ENCODE results near the gene DENND2D.

- TF ChIP-seq POLR2A (IDR thresholded peaks at IDR 0.05; ENCODE audit: low read depth, low read length): no peak
- no peak for TF ChIP-seq EZH2 (IDR thresholded peaks at IDR 0.05; ENCODE audit: borderline replicate concordance, low read depth, low read length, severe bottlenecking)
- TF ChIP-seq CTCF (IDR thresholded peaks at IDR 0.05; ENCODE audit: extremely low read depth in 1 of 2, insufficient read depth in 1 of 2, low read depth in 1 of 2, low read length in 2 of 2): no peak
- no peak for TF ChIP-seq MAX (IDR thresholded peaks at IDR 0.05; ENCODE audit: insufficient read depth, insufficient read length)
- TF ChIP-seq GATA2 (IDR thresholded peaks at IDR 0.05; ENCODE audit: insufficient read depth, insufficient read length, low read depth, low read length): no peak
- TF ChIP-seq POLR2AphosphoS5 (IDR thresholded peaks at IDR 0.05; ENCODE audit: insufficient read depth, low read depth, low read length): no peak
- TF ChIP-seq MYC (IDR thresholded peaks at IDR 0.05; ENCODE audit: low read depth, low read length): no peak
- TF ChIP-seq JUN (IDR thresholded peaks at IDR 0.05; ENCODE audit: borderline replicate concordance, insufficient read depth, insufficient read length, low read depth): no peak
- TF ChIP-seq FOS (IDR thresholded peaks at IDR 0.05; ENCODE audit: borderline replicate concordance, insufficient read depth, low read length): no peak
These were observed 5.3 kb downstream of the DENND2D start for GRCh38 chr1:111195002-111195684.

All from endothelial cell of umbilical vein (primary cell).